A549 (cell line): ENCODE measurements around the gene BCAS1.

Experiments used
- CHD4 ChIP-seq: fragments of 200-600 bp; sonication (generic); IDR thresholded peaks from 2 replicates; pipeline ENCODE4 v1.6.1; 2016; ENCODE audit warnings: antibody characterized with exemption, mild to moderate bottlenecking, borderline replicate concordance
- EP300 ChIP-seq, 2 experiments: fragments of >200 bp; sonication (Bioruptor Twin); formaldehyde crosslinking; IDR thresholded peaks; 2 replicates in 1 of 2; 3 replicates in 1 of 2; pipeline ENCODE4 v1.6.1; 2016 to 2017
- JUNB ChIP-seq: fragments of >200 bp; sonication (Bioruptor Twin); formaldehyde crosslinking; IDR thresholded peaks from 2 replicates; pipeline ENCODE4 v1.6.1; 2016
- POLR2A ChIP-seq: IDR thresholded peaks from 2 replicates; pipeline ENCODE4 v1.6.1; 2012; ENCODE audit warnings: mild to moderate bottlenecking, low read length
- RAD21 ChIP-seq, 2 experiments: fragments of >200 bp in 1 of 2; sonication (Bioruptor Twin) in 1 of 2; formaldehyde crosslinking in 1 of 2; IDR thresholded peaks in 1 of 2; conservative IDR thresholded peaks in 1 of 2; 2 replicates in 1 of 2; 3 replicates in 1 of 2; pipeline ENCODE4 v1.6.1; 2012 to 2018; ENCODE audit warnings: inconsistent platforms in 1 of 2
- SMC3 ChIP-seq: fragments of >200 bp; sonication (Bioruptor Twin); formaldehyde crosslinking; IDR thresholded peaks from 3 replicates; pipeline ENCODE4 v1.6.1; 2018; ENCODE audit warnings: inconsistent platforms
- TF ChIP-seq, protein P1 (sequence below): fragments of >200 bp; sonication (Bioruptor Twin); formaldehyde crosslinking; IDR thresholded peaks from 3 replicates; pipeline ENCODE4 v1.5.1; 2016
- TF ChIP-seq, protein P2 (sequence below): fragments of >200 bp; sonication (Bioruptor Twin); formaldehyde crosslinking; IDR thresholded peaks from 2 replicates; pipeline ENCODE4 v1.6.1; 2016

- TF ChIP-seq, protein P1, sequence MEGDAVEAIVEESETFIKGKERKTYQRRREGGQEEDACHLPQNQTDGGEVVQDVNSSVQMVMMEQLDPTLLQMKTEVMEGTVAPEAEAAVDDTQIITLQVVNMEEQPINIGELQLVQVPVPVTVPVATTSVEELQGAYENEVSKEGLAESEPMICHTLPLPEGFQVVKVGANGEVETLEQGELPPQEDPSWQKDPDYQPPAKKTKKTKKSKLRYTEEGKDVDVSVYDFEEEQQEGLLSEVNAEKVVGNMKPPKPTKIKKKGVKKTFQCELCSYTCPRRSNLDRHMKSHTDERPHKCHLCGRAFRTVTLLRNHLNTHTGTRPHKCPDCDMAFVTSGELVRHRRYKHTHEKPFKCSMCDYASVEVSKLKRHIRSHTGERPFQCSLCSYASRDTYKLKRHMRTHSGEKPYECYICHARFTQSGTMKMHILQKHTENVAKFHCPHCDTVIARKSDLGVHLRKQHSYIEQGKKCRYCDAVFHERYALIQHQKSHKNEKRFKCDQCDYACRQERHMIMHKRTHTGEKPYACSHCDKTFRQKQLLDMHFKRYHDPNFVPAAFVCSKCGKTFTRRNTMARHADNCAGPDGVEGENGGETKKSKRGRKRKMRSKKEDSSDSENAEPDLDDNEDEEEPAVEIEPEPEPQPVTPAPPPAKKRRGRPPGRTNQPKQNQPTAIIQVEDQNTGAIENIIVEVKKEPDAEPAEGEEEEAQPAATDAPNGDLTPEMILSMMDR, result no peak
- TF ChIP-seq POLR2A (no peak), CHD4 (no peak), RAD21 (conservative IDR thresholded peaks at IDR 0.05 in 1 of 2, IDR thresholded peaks at IDR 0.05 in 1 of 2) (no peak), SMC3 (no peak), JUNB (no peak), EP300 (IDR thresholded peaks at IDR 0.05) (no peak)
- TF ChIP-seq, protein P2, sequence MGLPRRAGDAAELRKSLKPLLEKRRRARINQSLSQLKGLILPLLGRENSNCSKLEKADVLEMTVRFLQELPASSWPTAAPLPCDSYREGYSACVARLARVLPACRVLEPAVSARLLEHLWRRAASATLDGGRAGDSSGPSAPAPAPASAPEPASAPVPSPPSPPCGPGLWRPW, result no peak
These were observed 165.2 kb downstream of the BCAS1 start for GRCh38 chr20:53905019-53905819.
